Loucy (cell line): ENCODE measurements around the gene GPC3.

ENCODE experiments used
- H2AFZ ChIP-seq: fragments of 200-600 bp; sonication (generic); 2 replicates; pipeline ENCODE4 v1.6.0; 2016; ENCODE audit warnings: antibody characterized with exemption, mild to moderate bottlenecking, low read length, moderate library complexity
- H3F3A ChIP-seq: fragments of 200-600 bp; 2 replicates; pipeline ENCODE4 v1.6.0; 2016; ENCODE audit warnings: antibody characterized with exemption, low read depth, mild to moderate bottlenecking
- H3K27me3 ChIP-seq: fragments of 200-600 bp; sonication (generic); 2 replicates; pipeline ENCODE4 v1.6.1; 2014; ENCODE audit warnings: low read length, mild to moderate bottlenecking; ENCODE audit not compliant: insufficient read depth, poor library complexity, severe bottlenecking
- H3K36me3 ChIP-seq: fragments of 200-600 bp; sonication (generic); 2 replicates; pipeline ENCODE4 v1.6.1; 2016; ENCODE audit warnings: low read length; ENCODE audit not compliant: insufficient read depth
- H3K4me1 ChIP-seq: fragments of 200-600 bp; sonication (generic); 2 replicates; pipeline ENCODE4 v1.5.1; 2014; ENCODE audit warnings: low read length, mild to moderate bottlenecking; ENCODE audit not compliant: insufficient read depth, poor library complexity, severe bottlenecking
- H3K4me2 ChIP-seq: fragments of 200-600 bp; sonication (generic); 2 replicates; pipeline ENCODE4 v1.6.0; 2014; ENCODE audit warnings: antibody characterized with exemption, low read length, low read depth, mild to moderate bottlenecking; ENCODE audit not compliant: poor library complexity, severe bottlenecking
- H3K4me3 ChIP-seq: fragments of 200-600 bp; sonication (generic); 2 replicates; pipeline ENCODE4 v1.5.1; 2014; ENCODE audit warnings: low read length, mild to moderate bottlenecking, mixed read lengths; ENCODE audit not compliant: poor library complexity, severe bottlenecking
- H3K79me2 ChIP-seq: fragments of 200-600 bp; sonication (generic); 2 replicates; pipeline ENCODE4 v1.6.1; 2014; ENCODE audit warnings: low read length; ENCODE audit not compliant: insufficient read depth
- H3K9ac ChIP-seq: fragments of 200-600 bp; sonication (generic); 2 replicates; pipeline ENCODE4 v1.6.0; 2014; ENCODE audit warnings: mild to moderate bottlenecking, low read depth, low read length, moderate library complexity; ENCODE audit not compliant: poor library complexity, severe bottlenecking
- H3K9me2 ChIP-seq: fragments of 200-600 bp; sonication (generic); replicated peaks from 2 replicates; pipeline ENCODE4 v1.6.1; 2016; ENCODE audit warnings: low read depth, low read length, mixed read lengths
- H3K9me3 ChIP-seq: fragments of 200-600 bp; sonication (generic); 2 replicates; pipeline ENCODE4 v1.6.1; 2014; ENCODE audit warnings: mild to moderate bottlenecking, antibody characterized with exemption, low read length, low read depth; ENCODE audit not compliant: insufficient read depth
- H4K20me1 ChIP-seq: fragments of 200-600 bp; sonication (generic); 2 replicates; pipeline ENCODE4 v1.6.0; 2014; ENCODE audit warnings: antibody characterized with exemption, low read length, mild to moderate bottlenecking; ENCODE audit not compliant: insufficient read depth, poor library complexity, severe bottlenecking
- CTCF ChIP-seq: fragments of 200-600 bp; sonication (generic); conservative IDR thresholded peaks from 2 replicates; pipeline ENCODE4 v1.5.1; 2014; ENCODE audit warnings: mild to moderate bottlenecking, antibody characterized with exemption, low read length
- EZH2phosphoT487 ChIP-seq: fragments of 200-600 bp; IDR thresholded peaks from 2 replicates; pipeline ENCODE4 v1.6.1; 2018; ENCODE audit warnings: antibody characterized with exemption, mild to moderate bottlenecking, moderate library complexity, borderline replicate concordance

The GPC3 gene

GRCh38 chrX:133638285-133638684, 347.1 kb downstream of the GPC3 start:
- Histone ChIP-seq H3K36me3 (no peaks in the 10 kb centered on the region), H3K27me3 (no peaks in the 10 kb centered on the region)

GRCh38 chrX:133637765-133638164, 347.6 kb downstream of the GPC3 start:
- no peaks in the 10 kb centered on the region for H3K4me1 ChIP-seq

More at GRCh38 chrX:133638285-133638684, 347.1 kb downstream of the GPC3 start:
- H4K20me1 ChIP-seq = no peaks in the 10 kb centered on the region
- H3F3A ChIP-seq = no peaks in the 10 kb centered on the region
- no peak overlapping the region for H3K4me2 ChIP-seq
- TF ChIP-seq EZH2phosphoT487 (no peak), CTCF (no peak)
- no peaks in the 10 kb centered on the region for H3K79me2 ChIP-seq
- H2AFZ ChIP-seq = no peak overlapping the region
- no peaks in the 10 kb centered on the region for H3K4me1 ChIP-seq
- H3K9me2 ChIP-seq = no peaks in the 10 kb centered on the region
- no peak overlapping the region for H3K9ac ChIP-seq
- H3K4me3 ChIP-seq = no peak overlapping the region
- no peaks in the 10 kb centered on the region for H3K9me3 ChIP-seq

GRCh38 chrX:133636009-133636408, 349.4 kb downstream of the GPC3 start:
- no peak overlapping the region for H3K4me3 ChIP-seq
- no peaks in the 10 kb centered on the region for H3K27me3 ChIP-seq
- H3F3A ChIP-seq = no peaks in the 10 kb centered on the region
- no peaks in the 10 kb centered on the region for H4K20me1 ChIP-seq
- no peaks in the 10 kb centered on the region for H3K79me2 ChIP-seq
- H3K4me1 ChIP-seq = no peaks in the 10 kb centered on the region
- H3K9me3 ChIP-seq = no peaks in the 10 kb centered on the region
- H3K36me3 ChIP-seq = no peaks in the 10 kb centered on the region
- H3K9me2 ChIP-seq = no peaks in the 10 kb centered on the region
- no peak overlapping the region for H3K4me2 ChIP-seq
- TF ChIP-seq EZH2phosphoT487 (no peak), CTCF (no peak)
- no peak overlapping the region for H2AFZ ChIP-seq
- no peak overlapping the region for H3K9ac ChIP-seq

More at GRCh38 chrX:133637765-133638164, 347.6 kb downstream of the GPC3 start:
- no peak overlapping the region for H3K4me2 ChIP-seq
- H3F3A ChIP-seq = no peaks in the 10 kb centered on the region
- H3K27me3 ChIP-seq = no peaks in the 10 kb centered on the region
- TF ChIP-seq CTCF (no peak), EZH2phosphoT487 (no peak)
- H3K9ac ChIP-seq = no peak overlapping the region
- H4K20me1 ChIP-seq = no peaks in the 10 kb centered on the region
- no peak overlapping the region for H2AFZ ChIP-seq
- H3K9me2 ChIP-seq = no peaks in the 10 kb centered on the region
- H3K79me2 ChIP-seq = no peaks in the 10 kb centered on the region
- H3K9me3 ChIP-seq = no peaks in the 10 kb centered on the region
- no peak overlapping the region for H3K4me3 ChIP-seq
- H3K36me3 ChIP-seq = no peaks in the 10 kb centered on the region
